ENCODE data around the gene NUDT14.

NUDT14 gene

DNA sequence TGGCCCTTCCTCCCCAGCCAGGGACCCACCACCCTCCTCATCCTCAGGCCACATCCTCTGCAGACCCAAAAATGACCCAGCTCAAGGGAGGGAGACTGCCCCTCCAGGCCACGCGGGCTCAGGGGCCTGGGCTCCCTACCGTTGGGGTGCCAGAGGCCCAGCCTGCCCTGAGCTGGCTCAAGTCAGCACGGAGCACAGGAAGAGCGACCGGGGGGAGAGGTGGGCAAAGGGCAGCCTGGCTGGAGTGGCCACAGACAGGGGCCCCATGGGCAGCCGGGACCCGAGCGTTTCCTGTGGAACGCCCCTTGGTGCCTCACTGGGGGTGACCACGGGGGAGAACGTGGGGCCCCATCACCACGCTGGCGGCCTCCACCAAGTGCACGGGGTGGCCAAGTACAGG is 23.2 kb downstream of the NUDT14 start:
- no peak overlapping the region for H3K4me3 ChIP-seq (ENCODE audit: low read length)
- H3K36me3 ChIP-seq (ENCODE audit: control insufficient read depth, insufficient read depth, low read length), result no peaks in the 10 kb centered on the region
- H3K9ac ChIP-seq (ENCODE audit: low read length), result no peak overlapping the region
- no peaks in the 10 kb centered on the region for H3K4me1 ChIP-seq (ENCODE audit: control insufficient read depth, insufficient read depth, low read length)
- no peaks in the 10 kb centered on the region for H3K27me3 ChIP-seq (ENCODE audit: control insufficient read depth, insufficient read depth, low read length)
- H3K9me3 ChIP-seq (ENCODE audit: control insufficient read depth, low read length), result no peaks in the 10 kb centered on the region

DNA sequence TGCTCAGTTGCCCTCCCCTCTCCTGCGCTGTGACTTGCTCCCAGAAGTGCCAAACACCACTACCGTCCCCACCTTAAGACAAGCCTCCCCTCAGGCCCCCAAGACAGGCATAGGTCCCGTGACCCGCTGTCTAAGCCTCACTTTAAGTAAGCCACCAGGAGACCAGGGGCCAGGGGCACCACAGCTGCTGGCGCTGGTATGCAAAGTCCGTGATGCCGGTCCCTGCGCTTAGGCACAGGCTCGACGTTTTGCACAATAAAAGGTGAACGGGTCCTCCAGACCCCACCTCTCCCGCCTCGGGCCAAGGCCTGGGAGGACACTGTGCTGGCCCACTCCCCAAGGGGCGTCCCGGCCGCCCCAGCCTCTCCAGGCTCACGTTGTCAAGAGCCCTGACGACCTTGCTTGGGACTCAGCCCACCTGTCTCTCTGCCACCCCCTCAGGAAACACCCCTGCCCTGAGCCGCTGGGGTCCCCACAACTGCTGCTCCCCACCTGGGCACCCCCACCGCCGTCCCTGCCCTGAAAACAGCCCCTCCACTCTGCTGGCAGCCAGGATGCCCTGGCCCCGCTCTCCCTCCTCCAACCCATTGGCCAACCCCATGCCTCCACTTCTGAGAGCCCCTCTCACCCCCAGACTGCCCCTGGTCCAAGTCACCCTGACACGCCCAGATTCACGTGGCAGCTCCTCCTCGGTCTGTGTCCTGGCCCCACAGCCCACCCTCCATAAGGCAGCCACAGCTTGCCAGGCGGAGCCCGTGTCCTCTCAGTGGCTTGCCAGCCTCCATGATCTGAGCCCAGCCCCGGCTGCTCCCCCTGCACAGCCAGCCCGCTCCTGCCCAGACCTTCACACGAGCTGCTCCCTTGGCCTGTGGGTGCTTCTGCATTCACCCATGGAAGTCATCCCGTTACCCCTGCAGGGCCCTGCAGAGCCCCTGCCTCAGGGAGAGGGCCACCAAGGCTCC is 24.4 kb downstream of the NUDT14 start:
- H3K9ac ChIP-seq (ENCODE audit: low read length), result no peak overlapping the region
- H3K9me3 ChIP-seq (ENCODE audit: control insufficient read depth, low read length), result no peaks in the 10 kb centered on the region
- no peaks in the 10 kb centered on the region for H3K36me3 ChIP-seq (ENCODE audit: control insufficient read depth, insufficient read depth, low read length)
- H3K4me1 ChIP-seq (ENCODE audit: control insufficient read depth, insufficient read depth, low read length), result no peaks in the 10 kb centered on the region
- no peak overlapping the region for H3K4me3 ChIP-seq (ENCODE audit: low read length)
- no peaks in the 10 kb centered on the region for H3K27me3 ChIP-seq (ENCODE audit: control insufficient read depth, insufficient read depth, low read length)

- Histone ChIP-seq H3K9me3 (ENCODE audit: control insufficient read depth, low read length) (no peaks in the 10 kb centered on the region), H3K4me1 (ENCODE audit: control insufficient read depth, insufficient read depth, low read length) (no peaks in the 10 kb centered on the region), H3K9ac (ENCODE audit: low read length) (no peak overlapping the region), H3K27me3 (ENCODE audit: control insufficient read depth, insufficient read depth, low read length) (no peaks in the 10 kb centered on the region), H3K4me3 (ENCODE audit: low read length) (no peak overlapping the region), H3K36me3 (ENCODE audit: control insufficient read depth, insufficient read depth, low read length) (no peaks in the 10 kb centered on the region)
Measured at GRCh38 chr14:105155681-105156413, 25.3 kb downstream of the NUDT14 start.

GRCh38 chr14:105155071-105155651 is 26.0 kb downstream of the NUDT14 start:
- Histone ChIP-seq H3K27me3 (ENCODE audit: control insufficient read depth, insufficient read depth, low read length) (no peaks in the 10 kb centered on the region), H3K9me3 (ENCODE audit: control insufficient read depth, low read length) (no peaks in the 10 kb centered on the region), H3K36me3 (ENCODE audit: control insufficient read depth, insufficient read depth, low read length) (no peaks in the 10 kb centered on the region), H3K4me1 (ENCODE audit: control insufficient read depth, insufficient read depth, low read length) (no peaks in the 10 kb centered on the region), H3K4me3 (ENCODE audit: low read length) (no peak overlapping the region), H3K9ac (ENCODE audit: low read length) (no peak overlapping the region)

DNA sequence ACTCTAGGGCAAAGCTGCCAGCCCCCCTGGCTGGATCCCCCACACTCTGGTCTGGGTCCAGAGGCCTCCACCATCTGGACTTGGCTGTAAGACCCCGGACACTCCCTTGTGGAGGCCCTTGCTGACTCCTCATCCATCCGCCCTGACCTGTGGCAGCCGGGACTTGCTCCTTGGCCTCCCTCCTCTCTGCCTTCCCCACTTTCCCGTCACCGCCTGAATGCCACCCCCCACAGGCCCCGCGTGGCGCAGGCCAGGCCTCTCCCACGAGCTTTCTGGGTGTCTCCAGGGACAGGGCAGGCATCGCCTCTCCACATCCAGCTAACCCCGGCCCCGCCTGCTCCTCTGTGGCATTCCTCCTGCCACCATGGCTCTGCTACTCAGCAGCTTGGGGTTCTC is 26.6 kb downstream of the NUDT14 start:
- H3K4me3 ChIP-seq (ENCODE audit: low read length), result no peak overlapping the region
- H3K9ac ChIP-seq (ENCODE audit: low read length), result no peak overlapping the region
- H3K9me3 ChIP-seq (ENCODE audit: control insufficient read depth, low read length), result no peaks in the 10 kb centered on the region

DNA sequence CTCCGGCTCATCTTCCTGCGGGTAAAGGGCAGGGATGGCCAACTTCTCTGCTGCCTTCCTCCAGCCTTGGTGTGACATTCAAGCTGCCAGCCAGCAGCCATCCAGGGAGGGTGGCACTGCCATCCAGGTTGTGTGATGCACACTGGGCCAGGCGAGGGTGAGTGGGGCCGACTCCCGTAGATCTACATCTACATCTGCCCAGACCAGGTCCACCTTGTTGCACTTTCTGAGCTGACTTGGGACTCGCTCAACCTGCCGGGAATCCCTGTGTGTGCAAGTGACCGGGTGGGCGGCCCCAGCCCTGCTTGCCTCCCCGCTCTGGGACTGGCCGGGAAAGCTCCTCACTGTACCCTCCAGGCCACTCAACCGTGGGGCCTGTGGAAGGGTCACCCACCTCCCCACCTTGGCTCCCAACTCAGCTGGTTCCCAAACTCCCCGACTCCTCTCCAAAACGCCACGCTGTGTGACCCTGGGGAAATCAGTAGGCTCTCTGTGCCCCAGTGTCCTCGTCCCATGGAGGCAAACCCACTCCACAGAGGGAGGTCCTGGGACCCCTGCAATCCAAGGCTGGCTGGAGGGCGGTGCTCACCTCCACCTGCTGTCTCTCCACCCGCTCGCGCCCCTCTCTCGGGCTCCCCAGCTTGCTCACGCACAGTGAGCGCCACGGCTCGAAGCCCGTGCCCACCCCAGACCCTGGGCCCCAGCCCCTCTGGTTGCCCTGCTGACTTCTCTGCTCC is 27.2 kb downstream of the NUDT14 start:
- H3K36me3 ChIP-seq (ENCODE audit: control insufficient read depth, insufficient read depth, low read length), result no peaks in the 10 kb centered on the region
- H3K27me3 ChIP-seq (ENCODE audit: control insufficient read depth, insufficient read depth, low read length), result no peaks in the 10 kb centered on the region
- H3K4me1 ChIP-seq (ENCODE audit: control insufficient read depth, insufficient read depth, low read length), result no peaks in the 10 kb centered on the region
- H3K9me3 ChIP-seq (ENCODE audit: control insufficient read depth, low read length), result no peaks in the 10 kb centered on the region
- no peak overlapping the region for H3K9ac ChIP-seq (ENCODE audit: low read length)
- H3K4me3 ChIP-seq (ENCODE audit: low read length), result no peak overlapping the region

More for the DNA sequence above, 26.6 kb downstream of the NUDT14 start:
- H3K36me3 ChIP-seq (ENCODE audit: control insufficient read depth, insufficient read depth, low read length), result no peaks in the 10 kb centered on the region
- H3K27me3 ChIP-seq (ENCODE audit: control insufficient read depth, insufficient read depth, low read length), result no peaks in the 10 kb centered on the region
- H3K4me1 ChIP-seq (ENCODE audit: control insufficient read depth, insufficient read depth, low read length), result no peaks in the 10 kb centered on the region

DNA sequence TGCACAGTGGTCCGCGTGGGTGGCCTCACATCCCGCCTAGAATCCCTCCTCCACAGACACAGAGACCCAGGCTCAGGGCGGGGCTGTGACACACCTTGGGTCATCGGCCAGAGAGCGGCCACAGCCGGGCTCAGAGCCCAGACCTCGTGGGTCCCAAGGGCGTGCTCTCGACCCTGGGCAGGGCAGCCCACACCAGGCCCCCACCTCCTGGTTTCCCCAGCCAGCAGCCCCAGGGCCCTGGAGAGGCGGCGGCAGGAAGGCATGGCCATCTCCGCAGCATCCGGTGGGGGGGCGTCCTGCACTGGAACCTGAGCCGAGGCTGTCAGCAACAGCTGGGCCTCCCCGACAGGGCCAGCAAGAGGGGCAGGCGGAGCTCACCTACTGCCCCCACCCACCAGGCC is 27.8 kb downstream of the NUDT14 start:
- no peak overlapping the region for H3K9ac ChIP-seq (ENCODE audit: low read length)
- no peaks in the 10 kb centered on the region for H3K9me3 ChIP-seq (ENCODE audit: control insufficient read depth, low read length)
- H3K36me3 ChIP-seq (ENCODE audit: control insufficient read depth, insufficient read depth, low read length), result no peaks in the 10 kb centered on the region
- H3K4me3 ChIP-seq (ENCODE audit: low read length), result no peak overlapping the region
- no peaks in the 10 kb centered on the region for H3K4me1 ChIP-seq (ENCODE audit: control insufficient read depth, insufficient read depth, low read length)
- H3K27me3 ChIP-seq (ENCODE audit: control insufficient read depth, insufficient read depth, low read length), result no peaks in the 10 kb centered on the region

DNA sequence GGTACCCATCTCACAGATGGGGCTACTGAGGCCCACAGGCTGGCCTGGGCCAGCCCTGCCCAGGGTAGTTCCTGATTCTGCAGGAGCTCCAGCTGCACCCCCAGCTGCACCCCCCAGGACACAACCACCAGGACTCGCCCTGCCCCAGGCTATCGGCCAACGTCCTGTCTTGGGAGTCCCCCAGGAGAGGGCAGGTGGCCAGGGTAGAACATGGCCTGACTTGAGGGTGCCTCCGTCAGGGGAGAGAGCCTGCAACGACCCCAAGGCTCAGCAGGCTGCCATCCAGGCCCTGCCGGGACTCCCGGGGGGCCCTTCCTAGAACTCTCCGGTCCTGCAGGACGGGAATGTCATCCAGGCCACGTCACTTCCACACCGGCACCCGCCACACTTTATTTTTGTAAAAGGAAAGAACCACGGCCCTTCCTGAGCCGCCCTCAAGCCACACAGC is 28.3 kb downstream of the NUDT14 start:
- Histone ChIP-seq H3K4me3 (ENCODE audit: low read length) (no peak overlapping the region), H3K9me3 (ENCODE audit: control insufficient read depth, low read length) (no peaks in the 10 kb centered on the region), H3K36me3 (ENCODE audit: control insufficient read depth, insufficient read depth, low read length) (no peaks in the 10 kb centered on the region), H3K27me3 (ENCODE audit: control insufficient read depth, insufficient read depth, low read length) (no peaks in the 10 kb centered on the region), H3K4me1 (ENCODE audit: control insufficient read depth, insufficient read depth, low read length) (no peaks in the 10 kb centered on the region), H3K9ac (ENCODE audit: low read length) (no peak overlapping the region)

GRCh38 chr14:105151838-105152793 is 29.0 kb downstream of the NUDT14 start:
- Histone ChIP-seq H3K36me3 (ENCODE audit: control insufficient read depth, insufficient read depth, low read length) (no peaks in the 10 kb centered on the region), H3K27me3 (ENCODE audit: control insufficient read depth, insufficient read depth, low read length) (no peaks in the 10 kb centered on the region), H3K9me3 (ENCODE audit: control insufficient read depth, low read length) (no peaks in the 10 kb centered on the region), H3K9ac (ENCODE audit: low read length) (no peak overlapping the region), H3K4me3 (ENCODE audit: low read length) (no peak overlapping the region), H3K4me1 (ENCODE audit: control insufficient read depth, insufficient read depth, low read length) (no peaks in the 10 kb centered on the region)

DNA sequence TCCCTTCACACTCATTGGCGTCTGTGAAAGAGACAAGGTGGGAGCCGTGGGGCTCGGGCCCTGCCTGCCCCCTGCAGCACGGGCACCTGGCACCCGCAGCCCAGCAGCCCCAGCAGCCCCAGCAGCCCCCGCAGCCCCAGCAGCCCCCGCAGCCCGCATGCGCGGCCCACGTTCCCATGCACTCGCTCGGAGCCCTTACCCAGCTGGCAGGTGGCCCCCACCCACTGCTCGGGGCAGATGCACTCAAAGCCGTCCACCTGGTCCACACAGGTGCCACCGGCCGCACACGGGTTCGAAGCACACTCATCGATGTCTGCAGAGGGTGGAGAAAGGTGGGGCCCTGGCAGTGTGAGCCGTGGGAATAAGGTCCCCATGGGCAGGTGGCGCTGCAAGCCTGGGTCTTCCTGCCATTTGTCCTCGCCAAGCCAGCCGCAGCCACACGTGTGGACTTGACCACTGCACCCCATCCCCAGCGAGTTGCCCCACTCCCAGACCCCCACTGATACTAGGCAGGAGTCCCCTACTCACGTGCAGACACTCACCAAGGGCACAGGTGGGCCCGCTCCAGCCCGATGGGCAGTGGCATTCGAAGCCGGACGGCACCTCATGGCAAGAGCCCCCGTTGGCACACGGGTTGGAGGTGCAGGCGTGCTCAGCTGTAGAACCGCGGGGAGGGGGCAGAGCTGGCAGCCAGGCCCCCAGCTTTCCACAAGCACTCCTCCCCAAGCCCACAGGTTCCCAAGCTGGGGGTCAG is 29.9 kb downstream of the NUDT14 start:
- H3K36me3 ChIP-seq (ENCODE audit: control insufficient read depth, insufficient read depth, low read length), result no peaks in the 10 kb centered on the region
- no peaks in the 10 kb centered on the region for H3K4me1 ChIP-seq (ENCODE audit: control insufficient read depth, insufficient read depth, low read length)
- no peaks in the 10 kb centered on the region for H3K27me3 ChIP-seq (ENCODE audit: control insufficient read depth, insufficient read depth, low read length)
- H3K4me3 ChIP-seq (ENCODE audit: low read length), result no peak overlapping the region
- H3K9ac ChIP-seq (ENCODE audit: low read length), result no peak overlapping the region
- H3K9me3 ChIP-seq (ENCODE audit: control insufficient read depth, low read length), result no peaks in the 10 kb centered on the region
